ENCODE measurements around the gene PLA2G2C.

Gene PLA2G2C

DNA sequence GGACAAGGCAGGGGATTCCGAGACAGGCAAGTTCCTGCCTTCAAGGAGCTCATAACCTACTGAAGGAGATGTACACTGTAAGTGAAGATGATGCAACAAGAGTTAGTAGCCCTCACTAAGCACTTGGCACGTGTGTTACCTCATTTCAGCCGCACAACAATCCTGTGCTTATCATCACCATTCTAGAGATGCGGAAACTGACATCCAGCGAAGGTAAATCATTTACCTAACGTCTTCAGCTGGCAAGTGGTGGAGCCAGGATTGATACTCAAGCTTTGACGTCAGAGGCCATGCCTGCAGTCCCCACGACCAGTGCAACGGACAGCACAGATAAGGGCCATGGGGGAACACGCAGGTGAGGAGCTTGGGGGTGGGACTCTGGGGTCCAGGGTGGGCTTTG lies 3.3 kb downstream of the PLA2G2C start:
- DNase-seq = no peak

GRCh38 chr1:20182415-20182814 lies 3.9 kb downstream of the PLA2G2C start:
- DNase-seq = no peak

DNA sequence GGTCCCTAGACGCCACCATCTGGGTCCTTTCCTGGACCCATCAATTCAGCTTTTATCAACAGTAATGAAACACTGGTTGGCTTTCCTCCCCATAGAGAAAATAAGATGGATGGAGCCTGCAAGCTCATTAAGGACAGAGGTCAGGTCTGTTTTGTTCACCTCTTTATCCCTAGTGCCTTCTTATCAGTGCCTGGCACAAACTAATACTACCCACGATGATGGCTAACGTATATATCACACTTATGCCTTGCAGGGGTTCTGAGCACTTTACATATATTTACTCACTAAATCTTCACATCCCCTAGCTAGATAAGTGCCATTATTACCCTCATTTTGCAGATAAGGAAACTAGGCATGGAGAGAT lies 5.5 kb downstream of the PLA2G2C start:
- no peak for DNase-seq

- DNase-seq = no peak
These were observed 6.0 kb downstream of the PLA2G2C start for GRCh38 chr1:20180129-20180843.

DNA sequence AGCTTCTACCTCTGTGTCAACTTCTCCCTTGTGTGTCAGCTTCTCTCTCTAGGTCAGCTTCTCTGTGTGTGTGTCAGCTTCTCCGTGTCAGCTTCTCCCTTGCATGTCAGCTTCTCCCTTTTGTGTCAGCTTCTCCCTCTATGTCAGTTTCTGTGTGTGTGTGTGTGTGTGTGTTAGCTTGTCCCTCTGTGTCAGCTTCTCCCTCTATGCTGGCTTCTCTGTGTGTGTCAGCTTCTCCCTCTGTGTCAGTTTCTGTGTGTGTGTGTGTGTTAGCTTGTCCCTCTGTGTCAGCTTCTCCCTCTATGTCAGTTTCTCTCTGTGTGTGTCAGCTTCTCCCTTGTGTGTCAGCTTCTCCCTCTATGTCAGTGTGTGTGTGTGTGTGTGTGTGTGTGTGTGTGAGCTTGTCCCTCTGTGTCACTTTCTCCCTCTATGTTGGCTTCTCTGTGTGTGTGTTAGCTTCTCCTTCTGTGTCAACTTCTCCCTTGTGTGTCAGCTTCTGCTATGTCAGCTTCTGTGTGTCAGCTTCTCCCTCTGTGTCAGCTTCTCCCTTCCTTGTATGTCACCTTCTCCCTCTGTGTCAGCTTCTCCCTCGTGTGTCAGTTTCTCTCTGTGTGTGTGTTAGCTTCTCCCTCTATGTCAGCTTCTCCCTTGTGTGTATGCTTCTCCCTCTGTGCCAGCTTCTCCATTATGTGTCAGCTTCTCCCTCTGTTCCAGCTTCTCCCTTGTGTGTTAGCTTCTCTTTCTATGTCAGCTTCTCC lies 6.8 kb downstream of the PLA2G2C start:
- no peak for DNase-seq

DNA sequence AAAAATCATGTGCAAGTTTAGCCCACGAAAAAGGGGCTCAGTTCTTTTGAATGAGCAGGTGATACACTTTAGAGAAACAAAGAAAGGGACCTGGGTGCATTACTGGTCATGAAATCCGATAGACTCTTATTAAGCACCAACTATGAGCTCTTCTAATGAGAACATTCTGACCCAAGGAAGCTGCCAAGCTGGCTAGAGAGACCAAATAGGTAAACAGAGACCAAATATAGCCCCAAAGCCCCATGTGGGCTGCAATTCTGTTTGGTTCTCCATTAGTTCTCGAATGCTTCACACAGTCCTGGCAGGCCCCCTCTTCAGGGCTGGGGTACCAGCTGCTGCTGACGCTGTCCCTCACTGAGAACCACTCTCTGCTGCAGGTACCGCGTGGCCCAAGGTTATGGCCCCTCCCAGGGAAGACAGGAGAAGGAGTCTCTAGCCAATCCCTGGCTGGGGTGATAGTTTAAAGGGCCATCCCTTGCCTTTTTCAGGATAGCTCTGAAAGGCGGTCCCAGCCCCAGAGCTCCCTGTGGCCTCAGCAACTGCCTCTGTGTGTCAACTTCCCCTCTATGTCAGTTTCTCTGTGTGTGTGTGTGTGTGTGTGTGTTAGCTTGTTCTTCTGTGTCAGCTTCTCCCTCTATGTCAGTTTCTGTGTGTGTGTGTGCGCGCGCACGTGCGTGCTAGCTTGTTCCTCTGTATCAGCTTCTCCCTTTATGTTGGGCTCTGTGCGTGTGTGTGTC lies 7.5 kb downstream of the PLA2G2C start:
- DNase-seq = no peak

DNA sequence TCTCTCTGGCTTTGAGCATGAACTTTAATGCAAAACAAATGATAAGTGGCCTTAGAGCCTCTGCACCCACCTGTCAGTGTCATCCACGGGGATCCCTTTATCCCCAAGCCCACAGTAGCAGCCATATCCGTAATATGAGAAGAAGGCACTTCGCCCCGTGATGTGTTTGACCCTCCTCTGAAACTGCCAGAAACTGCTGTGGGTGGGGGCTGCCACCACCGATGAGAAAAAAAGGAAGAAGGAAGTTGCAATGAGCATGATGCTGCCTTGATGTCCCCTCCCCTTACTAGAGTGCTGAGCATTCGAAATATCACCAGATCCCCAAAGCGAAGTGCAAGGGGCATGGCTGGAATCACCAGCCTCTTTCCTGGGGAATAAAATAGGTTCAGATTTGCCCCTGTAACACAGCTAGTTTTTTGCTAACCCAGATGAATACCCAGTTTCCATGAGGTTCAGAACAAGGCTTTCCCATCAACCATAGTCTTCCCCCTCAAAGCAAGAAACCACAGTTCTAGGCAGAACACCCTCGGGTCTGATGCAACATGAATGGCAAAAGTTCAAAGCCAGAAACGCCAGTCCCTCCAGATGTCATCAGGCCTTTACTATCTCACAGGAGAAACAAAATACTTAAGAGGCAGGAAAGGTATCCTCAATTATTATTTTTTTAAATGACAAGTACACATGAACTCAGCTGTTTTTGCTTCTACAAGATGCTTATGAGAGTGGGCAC lies 11.2 kb downstream of the PLA2G2C start:
- DNase-seq = no peak

DNA sequence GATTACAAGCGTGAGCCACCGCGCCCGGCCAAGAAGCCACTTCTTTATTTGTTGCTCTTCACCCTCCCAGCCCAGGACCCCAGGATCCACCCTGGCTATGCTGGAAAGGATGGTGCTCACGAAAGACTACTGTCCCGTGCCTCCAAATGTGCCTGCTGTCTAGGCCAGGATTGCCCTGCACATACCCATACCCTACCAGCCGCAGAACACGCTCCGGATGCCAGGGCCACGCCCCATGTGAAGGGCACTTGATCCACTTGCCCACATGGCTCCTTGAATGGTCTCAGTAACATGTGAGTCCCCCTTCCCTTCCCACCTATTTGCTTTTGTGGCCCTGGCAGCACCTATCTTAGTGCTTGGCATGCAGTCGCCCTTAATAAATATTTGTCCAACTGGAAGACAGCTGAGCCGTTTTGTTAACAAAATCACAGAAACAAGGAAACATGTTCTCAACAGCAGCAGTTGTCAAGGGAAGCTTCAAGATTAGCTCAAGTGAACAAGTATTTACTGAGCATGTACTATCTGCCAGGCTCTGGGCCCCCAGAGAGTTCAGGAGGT lies 14.2 kb downstream of the PLA2G2C start:
- DNase-seq = no peak

DNA sequence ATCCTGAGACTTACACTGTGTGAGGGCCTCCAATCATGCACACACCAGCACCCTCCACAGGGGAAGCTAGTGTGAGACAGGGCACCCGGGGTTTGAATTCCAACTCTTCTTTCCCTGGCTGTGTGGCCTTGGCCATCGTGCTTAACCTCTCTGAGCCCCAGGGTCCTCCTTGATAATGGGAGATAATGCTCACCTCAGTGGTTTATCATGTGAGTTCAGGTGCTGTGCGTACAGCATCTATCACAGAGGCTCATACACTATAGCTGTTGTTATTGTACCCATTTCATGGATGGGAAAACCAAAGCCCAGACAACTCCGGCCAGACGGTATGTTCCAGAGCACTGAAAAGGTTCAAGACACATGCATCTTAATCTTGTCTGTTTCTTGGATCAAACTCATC lies 16.4 kb downstream of the PLA2G2C start:
- DNase-seq = no peak

DNA sequence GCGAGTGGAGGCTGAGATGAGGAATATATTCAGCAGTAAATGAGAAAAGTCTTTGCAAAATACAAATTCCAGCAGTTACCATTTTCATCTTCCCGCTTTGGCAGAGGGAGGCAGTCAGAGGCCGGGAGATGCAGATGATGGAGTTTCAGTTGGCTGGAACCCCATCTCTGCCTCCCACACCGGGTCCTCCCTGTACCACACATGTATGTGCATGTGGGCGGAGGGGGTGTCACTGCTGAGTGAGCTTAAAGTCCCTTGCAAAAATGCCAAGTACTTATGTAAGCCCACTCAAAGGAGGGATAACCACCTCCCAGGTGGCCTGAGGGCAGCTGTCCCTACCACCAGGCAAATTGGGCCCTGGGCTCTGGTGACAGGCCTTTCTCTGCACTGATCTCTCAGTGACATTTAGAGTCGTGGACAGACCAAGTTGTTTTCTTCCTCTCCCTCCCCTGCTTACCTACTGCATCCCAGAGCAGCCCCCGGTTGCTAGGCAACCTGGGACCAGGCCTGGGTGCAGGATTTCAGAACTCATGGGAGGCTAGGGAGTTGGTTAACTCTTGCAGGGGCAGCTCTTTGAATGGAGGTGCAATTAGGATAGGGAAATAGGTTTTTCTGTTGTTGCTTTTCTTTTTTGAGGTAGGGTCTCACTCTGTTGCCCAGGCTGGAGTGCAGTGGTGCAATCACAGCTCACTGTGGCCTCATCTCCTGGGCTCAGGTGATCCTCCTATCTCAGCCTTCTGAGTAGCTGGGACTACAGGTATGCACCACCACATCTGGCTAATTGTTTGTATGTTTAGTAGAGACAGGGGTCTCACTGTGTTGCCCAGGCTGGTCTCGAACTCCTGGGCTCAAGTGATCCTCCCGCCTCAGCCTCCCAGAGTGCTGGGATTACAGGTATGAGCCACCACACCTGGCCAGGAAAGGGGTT lies 17.5 kb downstream of the PLA2G2C start:
- DNase-seq = no peak

DNA sequence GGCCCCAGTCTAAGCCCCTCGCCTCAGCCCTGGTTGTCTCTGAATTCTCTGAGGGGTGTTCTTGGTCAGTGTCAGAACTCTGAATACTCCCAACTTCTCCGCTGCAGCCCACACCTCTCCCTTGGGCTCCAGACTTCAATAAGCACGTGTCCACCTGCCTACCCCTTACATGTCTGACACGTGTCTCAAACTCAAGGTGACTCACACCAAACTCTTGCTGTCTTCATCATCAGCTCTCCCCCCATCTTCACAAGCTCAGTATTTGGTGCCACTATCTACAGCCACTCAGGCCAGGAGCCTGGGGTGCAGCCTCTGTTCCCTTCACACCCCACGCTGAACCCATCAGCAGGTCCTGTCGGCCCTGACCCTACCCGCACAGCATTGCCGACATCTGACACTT lies 19.2 kb downstream of the PLA2G2C start:
- DNase-seq = no peak

DNA sequence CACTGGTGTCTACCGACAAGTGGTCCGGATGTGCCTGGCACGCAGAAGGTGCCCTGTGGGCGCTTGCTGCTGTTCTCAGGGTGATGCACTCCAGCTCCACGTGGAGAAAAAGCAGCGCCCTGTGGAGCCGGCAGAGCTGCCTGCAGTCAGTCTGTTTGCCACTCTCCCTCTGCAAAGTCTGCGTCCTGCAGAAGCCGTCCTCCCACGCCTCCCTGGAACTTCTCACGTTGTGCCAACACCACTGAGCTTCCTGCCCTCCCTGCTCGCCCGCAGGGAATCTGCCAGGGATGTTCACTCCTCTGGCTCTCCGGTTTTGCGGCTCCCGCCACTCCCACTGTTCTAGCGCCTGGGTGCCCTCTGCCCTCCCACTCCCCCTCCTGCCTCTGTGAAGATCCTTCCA lies 20.3 kb downstream of the PLA2G2C start:
- DNase-seq = no peak

DNA sequence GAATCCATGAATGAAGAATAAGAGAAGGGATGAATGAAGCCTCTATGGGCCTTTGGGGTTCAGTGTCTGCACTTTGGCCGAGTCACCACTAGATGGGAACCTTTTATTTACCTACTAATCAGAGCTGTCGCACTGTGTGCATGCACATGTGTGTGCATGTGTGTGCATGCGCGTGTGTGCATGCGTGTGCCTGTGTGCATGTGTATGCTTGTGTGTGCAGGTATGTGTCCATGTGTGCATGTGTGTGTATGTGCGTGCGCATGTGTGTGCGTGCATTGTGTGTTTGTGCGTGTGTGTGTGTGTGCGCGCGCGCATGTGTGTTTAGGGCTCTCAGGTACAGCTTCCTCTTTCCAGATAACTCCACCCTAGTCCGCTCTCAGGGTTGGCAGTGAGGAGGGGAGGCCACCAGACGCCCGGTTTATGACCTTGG lies 20.8 kb downstream of the PLA2G2C start:
- DNase-seq = peak; percentile 36

DNA sequence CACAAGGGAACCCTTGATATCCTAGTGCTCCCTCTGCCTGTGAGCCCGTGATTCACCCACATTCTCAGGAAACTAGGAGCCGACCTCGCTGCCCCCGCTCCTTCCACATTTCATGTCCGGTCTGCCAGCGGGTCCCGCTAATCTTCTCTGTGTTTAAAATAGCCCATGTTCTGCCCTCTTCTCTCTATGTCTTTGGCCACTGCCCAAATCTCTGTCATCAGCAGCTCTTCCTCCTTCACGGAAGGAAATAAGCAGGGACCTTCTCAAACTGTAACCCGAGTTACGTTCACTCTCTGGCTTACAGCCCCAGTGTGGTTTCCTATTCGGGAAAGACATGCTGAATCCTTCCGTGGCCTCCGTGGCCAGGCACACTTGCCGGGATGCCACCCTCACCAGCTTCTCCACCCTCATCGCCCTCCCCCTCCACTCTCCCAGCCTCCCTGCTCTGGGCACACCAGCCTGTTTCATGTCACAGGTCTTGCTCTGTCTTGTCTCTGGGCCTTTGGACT lies 21.6 kb downstream of the PLA2G2C start:
- no peak for DNase-seq

GRCh38 chr1:20160034-20160433 lies 26.3 kb downstream of the PLA2G2C start:
- DNase-seq = no peak

- peak; percentile 21 for DNase-seq
These were observed 27.8 kb downstream of the PLA2G2C start for GRCh38 chr1:20158358-20159070.

DNA sequence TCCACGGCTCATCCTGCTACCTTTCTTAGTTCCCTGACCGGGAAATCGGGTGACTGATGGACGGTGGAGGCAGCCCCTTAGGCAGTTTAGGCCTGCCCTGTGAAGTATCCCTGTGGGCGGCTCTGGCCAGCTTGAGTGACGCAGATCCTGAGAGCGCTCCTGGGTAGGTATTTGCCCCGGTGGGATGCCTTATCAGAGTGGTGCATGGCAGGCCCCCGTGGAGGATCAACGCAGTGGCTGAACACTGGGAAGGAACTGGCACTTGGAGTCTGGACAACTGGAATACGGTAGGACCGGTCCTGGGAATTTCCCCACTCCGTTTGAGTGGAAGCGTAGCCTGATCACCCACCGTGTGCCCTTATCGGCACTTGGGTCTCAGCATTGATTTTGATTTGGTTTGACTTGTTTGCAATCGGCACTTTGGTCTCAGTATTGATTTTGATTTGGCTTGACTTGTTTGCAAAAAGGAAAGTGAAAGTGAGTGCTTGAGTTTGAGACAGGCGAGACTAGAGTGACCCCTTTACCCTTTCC lies 32.0 kb downstream of the PLA2G2C start:
- no peak for DNase-seq

GRCh38 chr1:20153000-20153418 lies 33.3 kb downstream of the PLA2G2C start:
- no peak for DNase-seq

DNA sequence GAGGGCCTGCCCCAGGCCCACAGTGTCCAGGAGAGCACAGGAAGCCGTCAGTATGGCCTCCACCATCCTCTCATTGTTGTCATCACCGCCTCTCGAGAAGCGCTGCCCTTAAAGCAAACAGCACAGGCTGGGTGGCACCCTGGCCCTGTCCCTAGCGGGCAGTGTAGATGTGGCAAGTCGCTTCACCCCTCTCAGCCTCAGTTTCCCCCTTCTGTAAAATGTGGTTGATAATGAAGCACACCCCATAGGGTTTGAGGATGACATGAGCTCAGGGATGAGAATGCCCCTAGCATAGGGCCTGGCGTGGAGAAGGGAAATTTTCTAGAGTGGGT lies 33.8 kb downstream of the PLA2G2C start:
- no peak for DNase-seq

DNA sequence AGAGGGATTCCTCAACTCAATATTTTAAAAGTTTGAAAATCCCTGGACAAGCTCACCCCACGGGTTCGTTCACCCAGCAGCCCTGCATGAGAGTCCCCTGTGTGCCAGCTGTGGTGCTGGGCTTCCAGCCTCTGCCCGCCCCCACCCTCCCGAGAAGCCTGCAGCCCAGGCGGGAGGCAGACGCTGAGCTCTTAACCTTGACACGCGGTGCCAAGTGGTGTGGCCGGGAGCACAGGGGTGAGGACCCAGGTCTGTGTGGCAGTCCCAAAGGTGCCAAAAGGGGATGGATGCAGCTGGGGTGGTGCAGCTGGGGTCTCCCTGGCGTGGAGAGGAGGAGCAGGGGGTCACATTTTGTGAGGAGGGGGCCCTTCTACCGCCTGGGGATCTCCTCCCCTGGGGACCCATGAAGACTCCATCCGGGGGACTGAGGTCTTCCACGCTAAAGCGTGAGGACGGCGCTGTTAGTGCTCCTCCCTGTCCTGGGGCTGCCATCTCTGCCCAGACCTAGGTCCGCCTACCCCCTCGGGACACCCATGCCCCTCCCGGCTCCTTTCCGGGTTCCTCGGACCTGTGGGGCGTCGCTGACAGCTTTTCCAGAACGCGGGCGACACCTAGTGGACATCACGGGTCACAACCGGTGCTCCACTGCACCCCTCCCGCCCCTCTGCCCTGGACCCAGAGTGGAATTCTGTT lies 34.3 kb downstream of the PLA2G2C start:
- peak; percentile 86 for DNase-seq
